Ascending aorta (tissue), 2 donors: ENCODE data around the gene ZNF536. TPM values are rescaled to one million over a fixed set of nuclear protein-coding genes. Genes with fewer than 3 reads are reported as not detected.

ENCODE experiments used
- DNase-seq, 2 donors: peaks; one replicate each; pipeline ENCODE4 v3.0.0-alpha.2; 2019; ENCODE audit warnings: low spot score in 2 of 2
- H3K27ac ChIP-seq, 2 donors: fragments of 200-600 bp; sonication (generic); one replicate each; pipeline ENCODE4 v1.5.1; 2016 to 2017; ENCODE audit warnings: mild to moderate bottlenecking in 1 of 2
- H3K27me3 ChIP-seq: fragments of 200-600 bp; sonication (generic); one replicate; pipeline ENCODE4 v1.5.1; 2017
- H3K36me3 ChIP-seq, 2 donors: fragments of 200-600 bp; sonication (generic); one replicate each; pipeline ENCODE4 v1.5.1; 2016
- H3K4me1 ChIP-seq, 2 donors: fragments of 200-600 bp; sonication (generic); one replicate each; pipeline ENCODE4 v1.5.1; 2016 to 2017; ENCODE audit warnings: mild to moderate bottlenecking in 1 of 2
- H3K4me3 ChIP-seq, 2 donors: fragments of 200-600 bp; sonication (generic); one replicate each; pipeline ENCODE4 v1.5.1; 2016 to 2017; ENCODE audit warnings: mild to moderate bottlenecking in 1 of 2
- H3K9me3 ChIP-seq, 2 donors: fragments of 200-600 bp; sonication (generic); one replicate each; pipeline ENCODE4 v1.5.1; 2016
- intact Hi-C: fragments of 100-400 bp; cut with DNase I; formaldehyde crosslinking; loops from one replicate; pipeline ENCODE4 v1.15.1; 2023
- total RNA-seq: library from RNA; depleted of rRNA; stranded (reverse); fragments of >200 nt; gene quantifications from one replicate; pipeline ENCODE4 v1.1.0, GENCODE V29; 2016
- TF ChIP-seq, protein P1 (sequence below), 3 experiments: fragments of 200-600 bp in 2 of 3; fragments of 450-650 bp in 1 of 3; sonication (generic) in 2 of 3; IDR thresholded peaks; one replicate each; pipeline ENCODE4 v1.5.1; 2016 to 2019; ENCODE audit warnings: antibody characterized with exemption in 3 of 3, mild to moderate bottlenecking in 1 of 3, moderate library complexity in 1 of 3

ZNF536 gene
- total RNA-seq, 1 donor from 2014 or later = not detected

DNA sequence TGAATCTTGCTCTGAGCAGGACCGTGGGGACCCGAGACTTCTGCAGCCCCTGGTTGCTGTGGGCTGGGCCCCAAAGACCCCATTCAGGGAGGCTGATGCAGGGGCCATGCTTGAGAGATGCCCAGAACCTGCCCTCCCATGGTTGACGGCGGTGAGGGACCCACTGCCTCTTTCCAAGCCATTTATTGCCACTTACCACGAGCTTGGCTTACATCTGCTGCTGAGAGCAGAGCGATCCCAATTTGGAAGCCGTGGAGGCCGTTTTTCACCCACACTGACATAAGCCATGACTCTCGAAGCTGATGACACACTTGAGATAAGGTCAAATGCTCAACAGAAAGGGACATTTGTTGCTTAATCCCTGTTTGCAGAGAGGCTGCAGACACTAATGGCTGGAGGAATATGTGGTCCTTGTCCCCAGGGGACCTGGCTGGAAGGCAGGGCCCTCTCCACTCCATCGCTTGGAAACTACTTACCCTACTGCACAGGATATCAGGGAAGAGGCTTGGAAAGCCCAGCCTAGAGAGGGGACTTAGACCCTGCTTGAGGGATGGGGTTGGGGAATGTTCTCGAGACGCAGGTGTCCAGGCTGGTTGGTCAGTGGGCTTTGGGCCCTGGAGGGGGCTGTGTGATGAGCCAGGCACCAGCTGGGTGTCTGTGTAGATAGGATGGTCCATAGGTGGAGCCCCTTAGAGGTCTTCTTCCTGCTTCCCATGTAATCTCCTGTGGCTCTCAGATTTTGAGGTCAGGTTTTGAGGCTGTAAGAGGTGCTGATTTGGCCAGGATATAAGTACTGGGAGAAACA lies 15.3 kb downstream of the ZNF536 start:
- H3K36me3 ChIP-seq = no peaks in the 10 kb centered on the region

GRCh38 chr19:30388327-30388726 lies 16.1 kb downstream of the ZNF536 start:
- Histone ChIP-seq H3K9me3 (no peaks in the 10 kb centered on the region), H3K4me3 (no peak overlapping the region), H3K36me3 (no peaks in the 10 kb centered on the region), H3K4me1 (no peaks in the 10 kb centered on the region), H3K27me3 (no peaks in the 10 kb centered on the region), H3K27ac (no peak overlapping the region)
- TF ChIP-seq, protein P1, sequence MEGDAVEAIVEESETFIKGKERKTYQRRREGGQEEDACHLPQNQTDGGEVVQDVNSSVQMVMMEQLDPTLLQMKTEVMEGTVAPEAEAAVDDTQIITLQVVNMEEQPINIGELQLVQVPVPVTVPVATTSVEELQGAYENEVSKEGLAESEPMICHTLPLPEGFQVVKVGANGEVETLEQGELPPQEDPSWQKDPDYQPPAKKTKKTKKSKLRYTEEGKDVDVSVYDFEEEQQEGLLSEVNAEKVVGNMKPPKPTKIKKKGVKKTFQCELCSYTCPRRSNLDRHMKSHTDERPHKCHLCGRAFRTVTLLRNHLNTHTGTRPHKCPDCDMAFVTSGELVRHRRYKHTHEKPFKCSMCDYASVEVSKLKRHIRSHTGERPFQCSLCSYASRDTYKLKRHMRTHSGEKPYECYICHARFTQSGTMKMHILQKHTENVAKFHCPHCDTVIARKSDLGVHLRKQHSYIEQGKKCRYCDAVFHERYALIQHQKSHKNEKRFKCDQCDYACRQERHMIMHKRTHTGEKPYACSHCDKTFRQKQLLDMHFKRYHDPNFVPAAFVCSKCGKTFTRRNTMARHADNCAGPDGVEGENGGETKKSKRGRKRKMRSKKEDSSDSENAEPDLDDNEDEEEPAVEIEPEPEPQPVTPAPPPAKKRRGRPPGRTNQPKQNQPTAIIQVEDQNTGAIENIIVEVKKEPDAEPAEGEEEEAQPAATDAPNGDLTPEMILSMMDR (IDR thresholded peaks at IDR 0.05) = no peak
- intact Hi-C loops = no loop called here
- DNase-seq = no peak

More for the DNA sequence above, 15.3 kb downstream of the ZNF536 start:
- no peak overlapping the region for H3K4me3 ChIP-seq
- H3K27me3 ChIP-seq = no peaks in the 10 kb centered on the region
- H3K4me1 ChIP-seq = no peaks in the 10 kb centered on the region
- H3K9me3 ChIP-seq = no peaks in the 10 kb centered on the region
- DNase-seq = no peak
- TF ChIP-seq, protein P1 (IDR thresholded peaks at IDR 0.05) = no peak
- no peak overlapping the region for H3K27ac ChIP-seq
- intact Hi-C loops = no loop called here

- DNase-seq = no peak
Observed at GRCh38 chr19:30388819-30389218, 16.6 kb downstream of the ZNF536 start.

DNA sequence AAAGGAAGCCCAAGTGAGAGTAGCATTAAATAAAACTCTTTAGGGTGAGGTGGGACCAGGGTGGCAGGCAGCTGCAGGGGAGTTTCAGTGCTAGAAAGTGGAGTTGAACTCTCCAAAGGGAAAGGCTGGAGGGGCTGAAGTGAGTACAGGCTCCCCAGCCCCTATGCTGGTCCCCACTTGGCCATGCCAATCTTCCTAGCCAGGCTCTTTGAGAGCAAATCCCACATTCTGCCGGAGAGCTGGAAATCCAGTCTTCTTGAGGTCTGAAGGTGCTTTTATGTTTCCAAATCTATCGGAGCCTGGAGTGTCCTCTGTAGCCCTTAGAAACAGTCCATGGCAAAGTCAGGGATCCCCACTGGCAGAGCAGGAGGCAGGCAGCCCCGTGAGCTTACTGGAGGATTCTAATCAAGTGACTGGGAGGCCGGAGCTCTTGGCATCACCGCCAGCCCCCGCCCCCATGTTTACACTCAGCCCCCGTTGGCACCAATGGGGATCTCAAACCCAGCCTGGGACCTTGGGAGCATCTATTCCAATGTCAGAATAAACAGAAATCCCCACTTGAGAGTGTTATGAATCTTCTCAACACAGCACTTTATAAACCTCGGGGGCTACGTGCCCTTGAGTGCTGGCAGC lies 18.3 kb downstream of the ZNF536 start:
- H3K9me3 ChIP-seq = no peaks in the 10 kb centered on the region
- H3K4me1 ChIP-seq = no peaks in the 10 kb centered on the region
- H3K36me3 ChIP-seq = no peaks in the 10 kb centered on the region
- H3K27ac ChIP-seq = no peak overlapping the region
- intact Hi-C loops = no loop called here
- no peak for DNase-seq
- no peaks in the 10 kb centered on the region for H3K27me3 ChIP-seq
- H3K4me3 ChIP-seq = no peak overlapping the region
- TF ChIP-seq, protein P1 (IDR thresholded peaks at IDR 0.05) = no peak

More at GRCh38 chr19:30388819-30389218, 16.6 kb downstream of the ZNF536 start:
- intact Hi-C loops = no loop called here
- Histone ChIP-seq H3K36me3 (no peaks in the 10 kb centered on the region), H3K4me1 (no peaks in the 10 kb centered on the region), H3K27me3 (no peaks in the 10 kb centered on the region), H3K27ac (no peak overlapping the region), H3K9me3 (no peaks in the 10 kb centered on the region), H3K4me3 (no peak overlapping the region)
- TF ChIP-seq, protein P1 (IDR thresholded peaks at IDR 0.05) = no peak

GRCh38 chr19:30391052-30391451 lies 18.9 kb downstream of the ZNF536 start:
- no peaks in the 10 kb centered on the region for H3K27me3 ChIP-seq
- intact Hi-C loops = no loop called here
- no peaks in the 10 kb centered on the region for H3K4me1 ChIP-seq
- H3K9me3 ChIP-seq = no peaks in the 10 kb centered on the region
- no peak overlapping the region for H3K4me3 ChIP-seq
- no peak overlapping the region for H3K27ac ChIP-seq
- DNase-seq = no peak
- H3K36me3 ChIP-seq = no peaks in the 10 kb centered on the region
- TF ChIP-seq, protein P1 (IDR thresholded peaks at IDR 0.05) = no peak
